IMR-90 (cell line): ENCODE measurements around the gene EML5.

ENCODE experiments used
- BHLHE40 ChIP-seq: fragments of 150-350 bp; IDR thresholded peaks from 2 replicates; pipeline ENCODE4 v1.6.1; 2016; ENCODE audit warnings: mild to moderate bottlenecking, low read depth, low read length
- CHD1 ChIP-seq: IDR thresholded peaks from 2 replicates; pipeline ENCODE4 v1.6.1; 2012; ENCODE audit warnings: low read depth, low read length, improper control_type of control experiment
- CTCF ChIP-seq: conservative IDR thresholded peaks from 2 replicates; pipeline ENCODE4 v1.5.1; 2012; ENCODE audit warnings: mild to moderate bottlenecking, low read depth, low read length, improper control_type of control experiment
- ELK1 ChIP-seq: fragments of 150-350 bp; IDR thresholded peaks from 2 replicates; pipeline ENCODE4 v1.6.1; 2016; ENCODE audit warnings: low read depth, mild to moderate bottlenecking, low read length, moderate library complexity, borderline replicate concordance
- MAFK ChIP-seq: IDR thresholded peaks from 2 replicates; pipeline ENCODE4 v1.6.1; 2012; ENCODE audit warnings: low read depth, low read length, improper control_type of control experiment
- MAZ ChIP-seq: IDR thresholded peaks from 2 replicates; pipeline ENCODE4 v1.6.1; 2012; ENCODE audit warnings: low read depth, mild to moderate bottlenecking, low read length, improper control_type of control experiment, moderate library complexity, borderline replicate concordance
- NFE2L2 ChIP-seq: fragments of 150-350 bp; IDR thresholded peaks from 2 replicates; pipeline ENCODE4 v1.6.1; 2016; ENCODE audit warnings: low read depth, mild to moderate bottlenecking, low read length
- POLR2A ChIP-seq: IDR thresholded peaks from 2 replicates; pipeline ENCODE4 v1.6.1; 2012; ENCODE audit warnings: mild to moderate bottlenecking, low read depth, low read length
- RAD21 ChIP-seq: IDR thresholded peaks from 2 replicates; pipeline ENCODE4 v1.6.1; 2012; ENCODE audit warnings: low read length, improper control_type of control experiment
- RFX5 ChIP-seq: IDR thresholded peaks from 2 replicates; pipeline ENCODE4 v1.8.0; 2012; ENCODE audit warnings: low read depth, mild to moderate bottlenecking, low read length, moderate library complexity
- USF2 ChIP-seq: fragments of 150-350 bp; IDR thresholded peaks from 2 replicates; pipeline ENCODE4 v1.6.1; 2017; ENCODE audit warnings: mild to moderate bottlenecking, antibody characterized with exemption, low read length, low read depth

- no peak for TF ChIP-seq POLR2A
- TF ChIP-seq CTCF: no peak
- no peak for TF ChIP-seq ELK1
- TF ChIP-seq USF2: no peak
- no peak for TF ChIP-seq CHD1
- no peak for TF ChIP-seq RFX5
- no peak for TF ChIP-seq BHLHE40
- no peak for TF ChIP-seq RAD21
- TF ChIP-seq MAZ: no peak
- TF ChIP-seq NFE2L2: no peak
- no peak for TF ChIP-seq MAFK
Measured at GRCh38 chr14:88823968-88824313, 31.2 kb upstream of the EML5 start.
